Measurements from ENCODE around the gene TENM4. TPM values are rescaled to one million over a fixed set of nuclear protein-coding genes. Genes with fewer than 3 reads are reported as not detected.

The TENM4 gene
- total RNA-seq, 4 donors from 2014 or later = 1.1 to 2.7 (median 2.0) TPM

GRCh38 chr11:79045018-79045799 lies 395.6 kb downstream of the TENM4 start:
- H3K27me3 ChIP-seq = no peaks in the 10 kb centered on the region
- no peaks in the 10 kb centered on the region for H3K36me3 ChIP-seq
- H3K27ac ChIP-seq = no peak overlapping the region
- no peak overlapping the region for H3K4me3 ChIP-seq
- DNase-seq = no peak
- H3K9me3 ChIP-seq = no peaks in the 10 kb centered on the region
- TF ChIP-seq CTCF (IDR thresholded peaks at IDR 0.05) (no peak), POLR2A (IDR thresholded peaks at IDR 0.05) (no peak)
- H3K4me1 ChIP-seq = no peaks in the 10 kb centered on the region

GRCh38 chr11:79044201-79044600 lies 396.6 kb downstream of the TENM4 start:
- H3K4me3 ChIP-seq = no peak overlapping the region
- no peaks in the 10 kb centered on the region for H3K27me3 ChIP-seq
- DNase-seq = no peak
- no peak overlapping the region for H3K27ac ChIP-seq
- H3K4me1 ChIP-seq = no peaks in the 10 kb centered on the region
- H3K9me3 ChIP-seq = no peaks in the 10 kb centered on the region
- no peaks in the 10 kb centered on the region for H3K36me3 ChIP-seq
- TF ChIP-seq POLR2A (IDR thresholded peaks at IDR 0.05) (no peak), CTCF (IDR thresholded peaks at IDR 0.05) (no peak)

GRCh38 chr11:79043726-79044125 lies 397.1 kb downstream of the TENM4 start:
- no peak for DNase-seq
- Histone ChIP-seq H3K4me3 (no peak overlapping the region), H3K4me1 (no peaks in the 10 kb centered on the region), H3K36me3 (no peaks in the 10 kb centered on the region), H3K27me3 (no peaks in the 10 kb centered on the region), H3K9me3 (no peaks in the 10 kb centered on the region), H3K27ac (no peak overlapping the region)
- TF ChIP-seq POLR2A (IDR thresholded peaks at IDR 0.05) = no peak
- TF ChIP-seq CTCF (IDR thresholded peaks at IDR 0.05) = no peak

GRCh38 chr11:79042824-79043223 lies 398.0 kb downstream of the TENM4 start:
- no peak for TF ChIP-seq CTCF (IDR thresholded peaks at IDR 0.05)
- no peak for TF ChIP-seq POLR2A (IDR thresholded peaks at IDR 0.05)
- no peak overlapping the region for H3K4me3 ChIP-seq
- DNase-seq = no peak
- no peaks in the 10 kb centered on the region for H3K27me3 ChIP-seq
- H3K4me1 ChIP-seq = no peaks in the 10 kb centered on the region
- H3K9me3 ChIP-seq = no peaks in the 10 kb centered on the region
- H3K27ac ChIP-seq = no peak overlapping the region
- H3K36me3 ChIP-seq = no peaks in the 10 kb centered on the region

- TF ChIP-seq POLR2A (IDR thresholded peaks at IDR 0.05) = no peak
- no peak for TF ChIP-seq CTCF (IDR thresholded peaks at IDR 0.05)
Observed at GRCh38 chr11:79040348-79040747, 400.5 kb downstream of the TENM4 start.

More at GRCh38 chr11:79040348-79040747, 400.5 kb downstream of the TENM4 start:
- Histone ChIP-seq H3K9me3 (no peaks in the 10 kb centered on the region), H3K27ac (no peak overlapping the region), H3K4me3 (no peak overlapping the region), H3K36me3 (no peaks in the 10 kb centered on the region), H3K27me3 (no peaks in the 10 kb centered on the region), H3K4me1 (no peaks in the 10 kb centered on the region)
- no peak for DNase-seq

Data from Peyer's patch (tissue), 4 donors.